Activated T-cell treated with anti-CD3 and anti-CD28 coated beads, Interleukin-2, amount 50 U/mL, for 1 hour (primary cell): ENCODE results near the gene TRAF3.
A peak's percentile ranks its signal among the peaks of the same experiment; 100 is the strongest.

Source experiments
- DNase-seq: peaks from one replicate; pipeline ENCODE4 v3.0.0-alpha.2; 2020

The TRAF3 gene

GRCh38 chr14:102943454-102943853 is 166.2 kb downstream of the TRAF3 start:
- DNase-seq: no peak

GRCh38 chr14:102943979-102944378 is 166.7 kb downstream of the TRAF3 start:
- no peak for DNase-seq

- DNase-seq: no peak
These were observed 167.4 kb downstream of the TRAF3 start for GRCh38 chr14:102944448-102945330.

GRCh38 chr14:102945346-102946130 is 168.3 kb downstream of the TRAF3 start:
- no peak for DNase-seq

DNA sequence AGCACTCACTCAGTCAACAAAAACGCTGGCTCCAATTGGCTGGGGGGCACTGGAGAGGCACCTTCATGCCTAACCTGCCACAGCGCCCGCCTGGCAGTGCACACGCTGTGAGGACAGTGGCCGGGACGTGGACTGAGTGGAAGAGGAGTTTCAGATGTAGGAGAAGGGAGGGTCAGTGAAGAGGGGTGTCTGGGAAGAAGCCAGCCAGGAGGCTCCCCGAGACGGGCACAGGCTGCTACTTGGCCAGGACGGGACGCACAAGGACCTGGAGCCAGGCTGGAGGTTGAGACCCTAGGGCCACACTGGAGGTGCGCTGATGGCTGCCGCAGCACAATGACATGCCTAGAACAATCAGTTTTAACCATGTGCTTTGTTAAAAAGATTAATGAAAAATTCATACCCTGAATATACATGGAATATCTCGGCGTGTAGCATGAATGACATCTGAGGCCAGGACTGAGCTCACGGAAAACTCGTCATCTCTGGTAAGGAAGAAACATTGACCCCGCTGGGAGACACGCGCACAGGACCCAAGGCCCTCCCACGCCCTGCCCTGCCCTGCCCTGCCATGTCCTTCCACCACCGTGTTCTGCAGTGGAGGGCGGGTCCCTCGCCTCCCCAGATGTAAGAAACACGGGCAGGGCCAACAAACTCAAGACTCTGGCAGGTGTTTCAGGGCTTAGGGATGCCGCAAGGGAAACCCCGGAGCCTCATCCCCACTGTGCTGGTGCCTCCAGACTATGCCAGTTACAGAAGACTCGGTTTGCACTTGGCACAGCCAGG is 170.3 kb downstream of the TRAF3 start:
- DNase-seq: no peak

DNA sequence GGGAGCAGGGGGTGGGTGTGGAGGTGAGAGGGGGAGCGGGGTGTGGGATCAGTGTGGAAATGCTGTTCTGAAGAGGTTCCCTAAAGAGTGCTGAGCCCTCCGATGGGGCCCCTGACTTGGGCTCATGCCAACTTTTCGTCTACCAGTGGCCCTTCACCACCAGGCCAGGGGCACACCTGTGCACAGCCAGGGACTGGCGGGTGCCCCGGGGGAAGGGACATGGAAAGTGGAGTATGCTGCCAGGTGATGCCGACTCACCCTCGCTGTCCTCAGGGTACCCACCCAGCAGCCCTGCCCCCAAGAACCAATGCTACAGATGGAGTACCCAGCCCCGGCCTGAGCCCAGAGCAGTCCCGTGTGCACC is 171.4 kb downstream of the TRAF3 start:
- no peak for DNase-seq

- peak; percentile 41 for DNase-seq
These were observed 172.0 kb downstream of the TRAF3 start for GRCh38 chr14:102949062-102949800.

GRCh38 chr14:102949801-102950451 is 172.7 kb downstream of the TRAF3 start:
- no peak for DNase-seq

DNA sequence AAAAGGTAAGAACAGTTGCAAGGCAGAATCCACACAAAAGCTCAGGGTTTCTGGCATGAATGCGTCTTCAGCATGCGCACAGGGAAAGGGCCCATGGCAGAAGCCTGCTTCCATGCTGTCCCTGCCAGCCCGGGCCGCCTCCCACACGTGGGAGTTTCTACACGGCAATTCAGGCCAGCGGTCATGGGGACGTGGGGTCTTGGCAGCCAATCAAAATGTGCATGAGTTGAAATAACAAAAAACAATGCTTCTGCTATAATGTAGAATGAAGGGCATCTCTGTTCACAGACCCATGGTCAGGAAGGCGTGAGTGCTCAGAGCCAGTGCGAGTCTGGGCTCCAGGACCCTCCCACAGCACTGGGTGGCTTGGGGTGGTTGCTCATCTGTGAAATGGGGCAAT is 173.8 kb downstream of the TRAF3 start:
- no peak for DNase-seq

DNA sequence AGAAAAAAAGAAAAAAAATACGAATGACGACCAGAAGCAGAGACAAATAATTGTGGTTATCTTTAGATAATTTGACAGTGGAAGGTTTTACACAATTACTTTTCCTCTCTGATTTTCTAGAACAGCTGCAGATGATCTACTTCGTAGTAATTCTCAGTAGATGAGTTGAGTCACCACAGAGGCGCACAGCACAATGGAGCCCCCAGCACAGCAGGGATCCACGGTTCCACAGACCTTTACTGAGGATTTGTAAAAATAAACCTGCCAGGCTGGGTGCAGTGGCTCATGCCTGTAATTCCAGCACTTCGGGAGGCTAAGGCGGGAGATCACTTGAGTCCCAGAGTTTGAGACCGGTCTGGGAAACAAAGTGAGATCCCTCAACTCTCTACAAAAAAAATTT is 174.6 kb downstream of the TRAF3 start:
- DNase-seq: no peak

DNA sequence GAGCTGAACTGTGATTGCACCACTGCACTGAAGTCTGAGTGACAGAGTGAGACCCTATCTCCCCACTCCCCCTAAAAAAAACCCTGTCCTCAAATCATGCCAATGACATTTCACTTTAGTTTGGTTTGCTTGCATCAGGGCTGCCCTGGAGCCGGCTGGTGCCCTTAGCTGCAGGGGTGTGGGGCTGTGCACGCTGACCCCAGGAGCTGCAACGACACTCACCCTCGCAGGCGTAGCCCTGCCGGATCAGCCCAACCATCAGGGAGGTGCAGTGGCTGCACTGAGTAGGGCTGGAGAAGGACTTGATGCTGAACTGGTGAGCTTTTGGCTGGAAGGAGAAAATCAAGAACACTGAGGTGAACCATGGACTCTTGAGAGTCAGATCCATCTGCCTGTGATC is 175.0 kb downstream of the TRAF3 start:
- no peak for DNase-seq

DNA sequence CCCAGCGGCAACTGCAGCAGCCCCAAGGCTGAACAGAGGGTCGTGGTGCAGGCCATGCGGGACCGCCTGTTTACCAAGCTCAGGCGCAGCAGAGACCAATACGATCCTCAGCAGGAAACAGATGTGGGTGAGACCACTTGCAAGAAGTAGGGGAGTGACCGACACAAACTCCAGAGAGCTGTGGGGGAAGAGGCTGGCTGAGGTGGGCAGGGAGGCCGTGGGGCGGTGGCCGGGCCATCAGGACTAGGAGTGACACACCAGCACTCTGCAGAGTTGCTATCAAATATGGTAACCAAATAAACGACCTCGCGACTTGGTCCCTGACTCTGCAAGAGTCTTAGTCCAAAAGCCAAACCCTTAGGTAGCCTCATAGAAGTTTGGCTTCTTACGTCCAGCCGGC is 175.9 kb downstream of the TRAF3 start:
- DNase-seq: no peak

DNA sequence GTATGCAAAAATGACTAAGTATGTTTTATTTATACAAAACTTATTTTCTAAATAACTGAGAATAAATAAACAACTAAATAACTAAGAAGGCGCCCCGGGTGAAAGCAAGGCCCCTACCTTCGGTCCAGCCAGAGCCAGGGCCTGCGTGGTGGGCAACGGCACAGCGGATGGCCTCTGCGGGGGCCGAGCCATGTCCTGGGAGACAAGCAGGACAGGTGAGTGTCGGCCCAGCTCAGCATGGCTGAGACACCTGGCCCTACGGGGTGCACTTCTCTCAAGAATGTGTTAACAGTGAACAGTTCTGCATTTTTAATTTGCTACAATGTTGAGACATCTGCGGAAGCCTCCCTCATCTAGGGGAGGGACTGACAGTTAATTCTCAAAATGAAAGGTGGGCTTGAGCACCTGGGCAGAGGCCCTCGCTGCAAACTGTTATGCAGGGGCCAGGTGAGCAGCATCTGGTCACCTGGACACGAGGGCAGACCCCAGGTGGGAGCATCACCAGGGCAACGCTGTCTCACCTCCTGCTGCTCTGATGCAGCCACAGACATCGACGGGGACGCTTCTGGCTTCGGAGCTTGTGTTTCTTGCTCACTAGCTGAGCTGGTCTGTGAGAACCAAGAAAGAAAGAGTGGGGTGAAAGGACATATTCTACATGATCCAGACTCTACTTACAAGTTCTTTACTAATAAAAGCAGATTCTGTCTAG is 177.0 kb downstream of the TRAF3 start:
- DNase-seq: no peak

DNA sequence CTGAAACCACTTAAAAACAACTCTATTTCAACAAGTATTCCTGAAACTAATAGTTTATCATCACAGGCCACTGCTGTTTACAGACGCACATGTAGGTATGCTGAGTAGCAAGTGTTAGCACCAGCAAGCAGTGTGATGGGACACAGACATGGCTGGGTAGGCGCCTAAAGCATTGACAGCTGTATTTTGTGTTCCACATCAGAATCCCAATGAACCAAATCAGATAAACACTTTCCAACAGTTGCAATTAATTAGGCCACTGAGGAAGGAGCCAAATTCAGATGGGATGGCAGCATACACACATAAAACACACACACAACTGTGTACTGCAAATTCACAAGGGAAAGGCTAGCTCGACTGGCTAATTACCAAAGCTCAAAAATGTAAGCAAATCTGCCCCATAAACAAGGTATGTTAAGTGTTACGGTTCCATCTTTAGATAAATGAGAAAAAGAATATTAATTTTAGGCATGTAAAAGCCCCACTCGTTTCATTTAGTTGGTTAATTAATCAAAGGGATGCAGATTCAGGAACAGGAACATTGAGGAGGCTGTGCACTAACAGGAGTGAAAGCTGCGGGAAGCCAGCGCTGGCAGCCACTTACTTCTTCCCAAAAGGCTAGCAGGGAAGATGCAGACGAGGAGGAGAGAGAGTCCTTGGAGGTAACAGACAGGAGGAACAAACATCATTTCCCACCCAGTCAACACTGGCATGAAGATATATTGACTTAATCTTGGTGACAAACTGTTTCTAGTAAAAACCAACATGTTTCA is 178.6 kb downstream of the TRAF3 start:
- no peak for DNase-seq

DNA sequence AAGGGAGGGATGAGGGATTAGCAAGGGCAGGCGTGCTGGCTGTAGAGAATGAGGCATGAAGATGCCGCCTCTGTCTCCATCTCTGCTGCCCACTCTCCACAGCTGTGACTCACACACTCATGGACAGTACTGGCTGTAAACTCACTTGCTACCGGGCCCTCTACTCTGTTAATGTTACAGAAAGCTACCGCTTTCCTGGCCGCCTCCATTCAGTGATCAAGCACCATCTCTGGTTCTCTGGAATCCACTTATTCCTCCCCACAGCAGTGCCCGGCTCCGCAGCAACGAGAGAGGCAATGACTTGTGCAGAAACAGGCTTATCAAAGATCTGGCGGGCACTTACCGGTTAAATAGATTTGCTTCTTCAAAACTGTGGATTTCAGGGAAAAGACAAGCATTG is 180.0 kb downstream of the TRAF3 start:
- DNase-seq: no peak

GRCh38 chr14:102958461-102958860 is 181.2 kb downstream of the TRAF3 start:
- DNase-seq: no peak
